NCI-H2107 treated with DMSO at 0.1 percent for 48 hours (cell line): ENCODE data around the gene STK17A.
"Not testable (repeated sequence)": the region's sequence is repeated elsewhere in the genome, so short reads cannot be mapped to it uniquely, and the experiment has no call there.

Experiments
- DNase-seq: peaks from one replicate; lab custom pipeline; 2025; ENCODE audit not compliant: unreplicated experiment; lab: John Stamatoyannopoulos, UW

The STK17A gene

GRCh38 chr7:43565786-43566185 is 17.1 kb upstream of the STK17A start:
- DNase-seq: no peak

GRCh38 chr7:43568529-43568928 is 14.4 kb upstream of the STK17A start:
- no peak for DNase-seq

GRCh38 chr7:43569424-43569823 is 13.5 kb upstream of the STK17A start:
- no peak for DNase-seq

DNA sequence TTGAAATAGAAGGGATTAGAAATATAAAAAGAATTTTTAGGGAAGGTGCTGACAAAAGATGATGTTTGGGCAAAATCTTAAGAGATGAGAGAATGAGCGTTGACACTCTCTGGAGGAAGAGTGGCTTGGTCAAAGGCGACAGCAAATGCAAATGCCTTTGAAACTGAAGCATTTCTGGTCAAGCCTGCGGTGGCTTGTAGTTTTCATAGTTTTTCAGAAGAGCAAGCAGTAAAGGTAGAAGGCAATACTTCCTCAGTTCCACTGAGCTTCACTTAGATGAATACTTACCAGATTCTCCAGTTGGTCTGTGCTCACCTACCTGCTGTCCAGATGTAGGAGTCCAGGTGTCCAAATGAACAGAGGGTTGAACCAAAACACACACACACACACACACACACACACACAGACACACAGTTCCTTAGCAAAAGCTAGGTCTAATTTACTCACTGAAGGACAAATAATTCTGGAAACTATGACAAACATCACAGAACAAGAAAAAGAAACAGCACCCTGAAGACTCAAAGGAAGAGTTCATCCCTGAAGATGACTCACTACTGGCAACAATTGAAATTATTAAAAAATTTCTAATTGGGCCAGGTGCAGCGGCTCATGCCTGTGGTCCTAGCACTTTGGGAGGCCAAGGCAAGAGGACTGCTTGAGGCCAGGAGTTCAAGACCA is 12.1 kb upstream of the STK17A start:
- DNase-seq: no peak

- DNase-seq: no peak
These were observed 10.3 kb upstream of the STK17A start for GRCh38 chr7:43572516-43573049.

DNA sequence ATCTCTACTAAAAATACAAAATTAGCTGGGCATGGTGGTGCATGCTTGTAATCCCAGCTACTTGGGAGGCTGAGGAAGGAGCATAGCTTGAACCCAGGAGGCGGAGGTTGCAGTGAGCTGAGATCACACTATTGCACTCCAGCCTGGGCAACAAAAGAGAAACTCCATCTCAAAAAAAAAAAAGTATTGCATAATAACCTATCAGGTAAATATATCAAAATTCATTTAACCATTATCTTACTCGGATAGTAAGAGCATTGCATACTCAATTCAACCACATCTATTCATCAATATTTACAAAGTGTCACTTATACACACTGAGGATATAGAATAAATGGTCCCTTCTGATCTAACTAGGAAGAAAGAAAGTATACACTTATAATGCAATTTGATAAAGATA is 9.1 kb upstream of the STK17A start:
- not testable (repeated sequence) for DNase-seq

DNA sequence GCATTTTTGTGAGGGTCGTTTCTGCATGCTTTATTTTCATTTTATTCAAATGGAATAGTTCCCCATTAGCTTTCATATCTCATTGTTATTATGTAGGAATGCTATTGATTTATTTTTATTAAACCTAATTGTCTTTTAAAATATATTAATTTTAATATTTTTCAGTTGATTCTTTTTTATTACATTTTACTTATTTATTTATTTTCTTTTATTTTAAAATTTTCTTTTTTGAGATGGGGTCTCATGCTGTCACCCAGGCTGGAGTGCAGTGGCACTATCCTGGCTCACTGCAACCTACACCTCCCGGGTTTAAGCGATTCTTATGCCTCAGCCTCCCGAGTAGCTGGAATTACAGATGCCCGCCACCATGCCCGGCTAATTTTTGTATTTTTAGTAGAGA is 7.4 kb upstream of the STK17A start:
- no peak for DNase-seq

GRCh38 chr7:43576241-43576640 is 6.7 kb upstream of the STK17A start:
- DNase-seq: no peak

GRCh38 chr7:43577485-43577951 is 5.4 kb upstream of the STK17A start:
- DNase-seq: no peak

- no peak for DNase-seq
These were observed 701 bp downstream of the STK17A start for GRCh38 chr7:43583424-43584194.

DNA sequence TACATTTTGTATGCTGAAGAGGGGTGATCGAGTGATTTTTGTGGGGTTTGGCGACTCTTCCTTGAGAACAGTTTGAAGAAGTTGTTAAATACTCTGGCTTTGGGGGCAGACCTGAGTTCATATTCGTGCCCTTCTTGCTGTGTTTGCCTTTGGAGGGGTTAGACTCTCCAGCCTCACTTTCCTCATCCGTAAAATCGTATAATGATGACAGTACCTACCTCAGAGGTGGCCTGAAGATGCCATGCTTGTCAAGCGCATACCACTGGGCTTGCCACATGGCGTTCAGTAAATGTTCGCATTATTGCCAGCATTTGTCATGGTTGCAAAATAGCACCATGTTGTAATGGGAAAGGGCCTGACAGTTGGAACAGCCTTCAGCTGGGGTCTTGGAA is 1.3 kb downstream of the STK17A start:
- DNase-seq: no peak

DNA sequence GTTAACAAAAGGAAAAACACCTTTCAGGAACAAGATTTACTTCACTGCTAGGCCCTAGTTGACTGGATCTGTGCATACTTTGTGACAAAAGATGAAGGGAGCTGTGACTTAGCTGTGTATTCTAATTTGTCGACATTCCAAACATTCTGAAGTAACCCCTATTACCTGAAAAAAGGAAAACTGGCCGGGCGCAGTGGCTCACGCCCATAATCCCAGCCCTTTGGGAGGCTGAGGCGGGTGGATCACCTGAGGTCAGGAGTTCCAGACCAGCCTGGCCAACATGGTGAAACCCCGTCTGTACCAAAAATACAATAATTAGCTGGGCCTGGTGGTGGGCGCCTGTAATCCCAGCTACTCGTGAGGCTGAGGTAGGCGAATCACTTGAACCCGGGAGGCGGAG is 1.8 kb downstream of the STK17A start:
- DNase-seq: not testable (repeated sequence)

DNA sequence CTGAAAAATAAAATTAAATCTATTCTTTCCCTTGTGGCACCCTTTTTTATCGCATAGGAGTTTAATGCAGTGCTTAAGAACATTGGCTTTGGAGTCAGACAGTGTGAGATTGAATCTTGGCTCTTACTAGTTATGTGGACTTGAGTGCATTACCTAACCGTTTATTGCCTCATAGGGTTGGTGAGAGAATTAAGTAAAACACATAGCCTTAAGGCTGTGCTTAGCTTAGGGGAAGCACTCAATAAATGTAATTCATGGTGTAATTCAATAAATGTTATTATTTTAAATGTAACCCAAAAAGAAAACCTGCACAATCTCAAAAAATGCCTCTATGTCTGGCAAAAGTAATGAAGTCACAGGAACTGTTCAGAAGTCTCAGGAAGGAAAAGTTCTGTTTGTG is 2.7 kb downstream of the STK17A start:
- no peak for DNase-seq

DNA sequence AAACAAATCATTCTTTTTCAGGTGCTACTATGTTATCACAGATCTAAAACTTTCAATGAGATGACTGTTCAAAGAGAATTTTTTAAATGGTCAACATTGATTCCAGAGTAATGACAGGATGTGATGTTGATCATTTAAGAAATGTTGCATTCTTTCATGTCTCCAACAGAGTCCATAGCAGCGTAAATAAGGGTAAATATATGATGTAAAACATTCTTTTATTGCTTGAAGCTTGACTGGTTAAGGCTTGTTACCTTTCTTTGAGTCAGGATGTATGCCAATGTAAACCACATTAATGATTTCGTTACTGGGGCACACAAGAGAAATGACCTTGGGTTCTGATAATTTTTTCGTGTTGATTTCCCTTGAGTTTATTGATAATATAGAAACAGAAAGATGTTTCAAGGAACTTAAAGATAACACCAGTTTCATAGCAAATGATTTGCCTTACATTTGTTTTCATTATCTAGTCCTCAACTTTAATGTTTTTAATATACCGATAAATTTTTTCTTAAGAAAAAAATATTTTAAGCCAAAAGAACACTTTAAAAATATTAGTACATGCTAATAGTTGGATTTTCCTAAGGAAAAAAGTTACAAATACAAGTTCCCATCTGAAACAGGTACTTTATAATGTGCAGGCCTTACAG is 3.5 kb downstream of the STK17A start:
- DNase-seq: no peak

- no peak for DNase-seq
These were observed 5.7 kb downstream of the STK17A start for GRCh38 chr7:43588477-43589132.

DNA sequence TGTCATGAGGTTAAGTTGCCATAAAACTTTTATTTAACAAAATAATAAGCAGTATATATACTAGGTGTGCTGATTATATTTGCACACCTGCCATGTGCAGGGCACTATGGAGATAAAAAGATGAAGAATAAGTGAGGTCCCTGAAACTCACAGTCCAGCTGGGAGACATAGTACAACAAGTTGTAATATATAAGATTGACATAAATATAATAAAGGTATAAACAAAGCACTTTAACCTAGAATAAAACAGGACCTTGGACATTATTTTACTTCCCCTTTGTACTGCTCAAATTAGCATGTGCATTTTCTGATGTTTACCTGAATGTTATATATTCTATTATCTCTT is 6.2 kb downstream of the STK17A start:
- no peak for DNase-seq

GRCh38 chr7:43589728-43590127 is 6.8 kb downstream of the STK17A start:
- DNase-seq: no peak

- DNase-seq: no peak
These were observed 8.1 kb downstream of the STK17A start for GRCh38 chr7:43590862-43591557.

- no peak for DNase-seq
These were observed 8.8 kb downstream of the STK17A start for GRCh38 chr7:43591558-43592180.

DNA sequence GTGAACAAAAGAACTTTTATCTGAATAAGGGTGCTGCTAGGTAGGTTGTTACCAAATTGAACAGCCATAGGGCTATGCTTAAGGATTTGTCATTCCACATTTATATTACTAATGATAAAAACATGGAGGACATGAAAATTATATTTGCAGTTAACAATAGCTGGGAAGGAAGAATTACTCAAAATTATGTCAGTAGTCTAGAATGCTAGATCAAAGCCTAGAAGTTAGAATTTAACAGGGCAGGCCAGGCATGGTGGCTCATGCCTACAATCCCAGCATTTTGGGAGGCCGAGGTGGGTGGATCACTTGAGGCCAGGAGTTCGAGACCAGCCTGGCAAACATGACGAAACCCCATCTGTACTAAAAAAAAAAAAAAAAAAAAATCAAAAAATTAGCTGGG is 9.4 kb downstream of the STK17A start:
- no peak for DNase-seq
